Fibroblast of skin of right quadriceps (primary cell): ENCODE data around the gene SH3D19.
"Not testable (repeated sequence)": the region's sequence is repeated elsewhere in the genome, so short reads cannot be mapped to it uniquely, and the experiment has no call there.

Experiments used
- DNase-seq: peaks from one replicate; pipeline ENCODE4 v3.0.0-alpha.2; 2013

The SH3D19 gene

GRCh38 chr4:151325111-151325948 lies at the start of gene SH3D19:
TSS of gene SH3D19 (minus strand) at chr4:151325605. CDS start at chr4:151325352, 253 bp downstream.
- DNase-seq, result peak; percentile 49

DNA sequence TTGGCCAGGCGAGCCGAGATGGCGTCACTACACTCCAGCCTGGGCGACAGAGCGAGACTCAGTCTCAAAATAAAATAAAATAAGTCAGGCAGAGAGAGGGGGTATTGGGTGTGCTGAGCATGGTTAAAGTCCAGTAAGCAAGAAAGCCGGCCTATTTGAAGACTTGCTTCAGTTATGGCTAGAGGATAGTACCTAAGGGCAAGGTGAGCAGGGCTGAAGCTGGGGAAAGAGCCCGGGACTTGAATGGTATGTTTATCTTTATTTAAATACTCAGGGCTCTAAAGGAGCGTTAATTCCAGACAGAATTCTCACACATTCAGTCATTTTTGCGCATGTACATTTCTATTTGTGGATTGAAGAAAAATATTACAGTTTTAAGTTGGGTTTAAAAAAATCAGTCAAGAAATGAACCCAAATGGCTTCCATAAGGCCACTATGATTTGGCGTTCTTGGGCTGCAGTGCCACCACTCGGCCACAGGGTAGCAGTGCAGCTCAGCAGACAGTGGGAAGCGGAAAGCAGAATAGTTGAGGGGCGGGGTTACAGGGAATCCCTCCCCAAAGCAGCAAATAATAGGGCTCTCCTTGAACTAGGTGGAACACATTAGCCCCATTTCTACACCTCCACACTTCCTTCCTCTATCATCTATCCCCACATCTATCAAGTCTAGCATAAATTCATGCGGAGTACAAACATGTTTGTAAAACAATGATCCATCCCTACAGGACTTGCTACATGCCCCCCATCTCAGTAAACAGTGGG lies 37.2 kb upstream of the SH3D19 start:
- DNase-seq, result peak; percentile 77

DNA sequence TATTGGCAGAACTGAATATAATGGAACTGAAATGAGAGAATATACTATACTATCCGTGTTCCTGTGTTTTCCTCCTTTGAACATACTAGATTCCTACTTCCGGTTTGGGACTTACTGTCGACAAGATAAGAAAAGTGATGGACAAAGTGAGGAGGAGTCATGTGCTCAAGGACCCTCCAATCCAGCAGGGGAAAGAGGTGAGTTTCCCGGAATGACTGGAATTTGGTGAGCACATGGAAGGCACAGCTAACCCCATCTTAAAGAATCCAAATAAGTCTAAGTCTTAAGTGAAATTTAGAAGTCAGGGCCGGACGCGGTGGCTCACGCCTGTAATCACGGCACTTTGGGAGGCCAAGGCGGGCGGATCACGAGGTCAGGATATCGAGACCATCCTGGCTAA lies 36.6 kb upstream of the SH3D19 start:
- no peak for DNase-seq

GRCh38 chr4:151361126-151361525 lies 35.7 kb upstream of the SH3D19 start:
- DNase-seq, result no peak

DNA sequence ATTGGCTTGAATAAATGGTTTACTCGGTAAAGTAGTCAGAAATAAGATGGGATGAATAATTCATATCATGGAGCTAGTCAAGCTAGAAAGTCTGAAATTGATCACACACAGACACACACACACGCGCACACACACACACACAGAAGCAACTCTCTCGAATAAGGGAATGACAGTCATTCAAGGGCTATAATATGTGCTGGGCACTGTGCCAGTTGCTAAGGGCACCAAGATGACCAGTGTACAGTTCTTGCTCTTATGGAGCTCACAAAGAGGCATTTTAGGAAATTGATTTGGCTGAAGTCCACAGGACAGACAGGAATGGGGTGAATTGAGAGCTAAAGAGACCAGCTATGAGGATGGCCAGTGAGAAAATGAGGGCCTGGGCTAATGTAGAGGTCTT lies 34.2 kb upstream of the SH3D19 start:
- DNase-seq, result no peak

- DNase-seq, result no peak
Observed at GRCh38 chr4:151358266-151358665, 32.9 kb upstream of the SH3D19 start.

- peak; percentile 21 for DNase-seq
Observed at GRCh38 chr4:151356510-151356909, 31.1 kb upstream of the SH3D19 start.

GRCh38 chr4:151355155-151355554 lies 29.8 kb upstream of the SH3D19 start:
- DNase-seq, result no peak

DNA sequence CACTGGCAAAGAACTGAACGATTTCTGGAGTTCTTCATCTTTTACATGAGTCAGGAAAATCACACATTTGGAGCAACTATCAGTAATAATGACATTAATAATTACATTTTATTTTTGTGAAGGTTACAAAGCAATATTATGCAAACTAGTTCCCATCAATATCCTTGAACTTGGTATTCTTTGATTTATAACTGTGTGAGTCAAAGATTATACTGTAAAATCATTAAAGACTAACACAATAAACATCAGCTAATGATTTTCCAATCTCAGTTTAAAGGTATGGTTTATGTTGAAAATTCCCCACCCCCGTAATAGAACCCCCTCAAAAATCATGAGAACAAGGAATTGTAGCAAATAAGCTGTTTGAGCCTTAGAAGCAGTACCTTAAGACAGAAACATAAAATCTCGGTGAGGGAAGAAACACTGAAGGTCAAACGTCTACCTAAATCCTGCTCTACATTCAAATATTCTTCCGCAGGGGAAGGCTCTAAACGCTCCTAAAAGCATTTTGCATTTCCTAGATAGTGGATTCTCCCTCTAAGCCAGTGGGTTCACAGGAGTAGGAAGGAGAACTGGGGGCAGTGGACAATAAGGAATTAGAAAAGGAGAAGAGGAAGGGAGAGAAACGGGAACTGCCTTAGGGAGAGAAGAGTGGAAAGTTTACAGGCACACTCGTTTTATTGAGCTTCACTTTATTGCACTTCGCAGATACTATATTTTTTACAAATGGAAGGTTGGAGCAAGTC lies 22.3 kb upstream of the SH3D19 start:
- no peak for DNase-seq

GRCh38 chr4:151344948-151345347 lies 19.5 kb upstream of the SH3D19 start:
- no peak for DNase-seq

DNA sequence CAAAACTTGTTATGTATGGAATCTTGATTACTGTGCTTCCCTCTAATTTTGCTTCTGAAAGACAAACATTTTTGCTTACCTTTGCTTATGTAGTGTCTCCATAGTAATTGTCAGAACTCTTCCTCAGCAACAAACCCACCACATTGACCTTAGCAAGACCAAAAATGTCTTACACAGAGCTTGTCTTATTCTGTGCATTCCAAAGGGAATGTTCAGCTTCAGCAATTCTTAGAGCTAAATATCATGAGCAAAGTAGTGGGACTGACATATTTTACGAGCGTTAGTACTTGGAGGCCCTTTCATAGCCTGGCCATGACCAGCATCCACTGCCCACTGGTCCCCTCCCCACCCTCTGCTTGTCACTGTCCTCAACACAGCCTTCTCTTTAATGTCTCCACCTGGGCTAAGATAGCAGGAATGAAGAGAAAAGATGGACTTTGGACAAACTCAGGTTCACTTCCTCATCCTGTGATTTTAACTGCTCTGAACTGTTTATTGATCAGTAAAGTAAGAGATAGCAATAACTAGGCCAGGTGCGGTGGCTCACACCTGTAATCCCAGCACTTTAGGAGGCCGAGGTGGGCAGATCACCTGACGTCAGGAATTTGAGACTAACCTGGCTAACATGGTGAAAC lies 15.5 kb upstream of the SH3D19 start:
- DNase-seq, result no peak

- DNase-seq, result no peak
Observed at GRCh38 chr4:151339467-151339866, 14.1 kb upstream of the SH3D19 start.

DNA sequence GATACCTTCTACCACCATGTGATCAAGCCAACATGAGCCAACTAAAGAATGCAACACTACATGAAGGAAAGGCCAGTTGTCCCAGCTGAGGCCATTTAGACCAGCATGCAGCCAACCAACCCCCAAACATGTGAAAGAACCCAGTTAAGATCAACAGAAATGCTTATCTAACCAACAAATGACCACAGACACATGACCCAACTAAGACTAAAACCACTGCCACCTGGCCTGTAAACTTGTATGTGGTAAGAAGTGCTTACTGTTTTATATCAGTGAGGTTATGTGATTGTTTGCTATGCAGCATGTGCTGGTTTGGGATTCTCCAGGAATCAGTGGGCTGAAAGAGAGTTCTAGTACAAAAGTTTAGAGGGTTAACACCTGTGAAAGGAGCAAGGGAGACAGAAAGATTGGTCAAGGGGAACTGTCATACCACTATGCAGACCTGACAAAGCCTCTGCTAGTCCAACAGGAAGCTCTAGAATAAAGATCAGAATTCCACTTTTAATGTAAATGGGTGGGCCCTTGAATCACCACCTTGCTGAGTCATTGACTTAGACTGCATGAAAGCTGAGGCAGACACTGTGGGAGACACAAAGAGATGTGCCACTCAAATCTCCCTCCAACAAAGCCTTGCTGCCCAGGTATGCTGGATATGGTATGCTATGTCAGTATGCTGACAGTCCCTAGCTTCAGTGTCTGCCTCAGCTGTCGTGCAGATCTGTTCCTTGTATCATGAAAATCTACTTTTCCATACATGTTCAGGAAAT lies 6.1 kb upstream of the SH3D19 start:
- peak; percentile 26 for DNase-seq

GRCh38 chr4:151329217-151330007 lies 4.0 kb upstream of the SH3D19 start:
- DNase-seq, result peak; percentile 44

GRCh38 chr4:151325949-151326246 lies 493 bp upstream of the SH3D19 start:
- DNase-seq, result no peak

- peak; percentile 35 for DNase-seq
Observed at GRCh38 chr4:151324752-151325110, 674 bp downstream of the SH3D19 start.

DNA sequence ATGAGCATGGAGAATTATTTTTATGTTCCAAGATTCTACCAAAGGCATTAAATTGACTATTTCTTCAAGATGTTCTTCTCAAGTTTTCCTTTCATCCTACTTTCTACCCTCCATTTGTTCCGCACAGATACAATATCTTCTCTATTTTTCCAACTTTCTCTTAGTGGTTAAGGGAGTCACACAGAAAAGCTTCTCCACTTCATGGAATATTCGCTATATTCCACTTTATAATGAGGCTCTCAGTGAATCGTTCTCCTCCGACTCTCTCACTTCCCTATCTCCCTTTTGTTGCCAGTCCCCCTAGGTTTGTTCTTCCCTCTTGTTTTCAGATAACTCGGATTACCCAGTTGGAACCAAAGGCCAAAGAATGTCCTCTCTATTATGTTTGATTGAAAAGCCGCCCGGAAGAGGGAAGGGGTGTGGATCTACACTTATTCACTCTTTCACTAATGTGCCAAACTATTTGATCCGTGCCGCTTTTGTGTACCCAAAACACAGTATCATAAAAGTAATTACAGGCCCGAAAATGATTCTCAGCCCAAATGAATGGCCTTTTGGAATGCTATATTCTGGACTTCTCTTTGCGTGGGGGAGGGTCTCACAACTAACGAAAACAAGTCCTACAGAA lies 1.2 kb downstream of the SH3D19 start:
- DNase-seq, result no peak

- DNase-seq, result no peak
Observed at GRCh38 chr4:151323667-151324066, 1.7 kb downstream of the SH3D19 start.

DNA sequence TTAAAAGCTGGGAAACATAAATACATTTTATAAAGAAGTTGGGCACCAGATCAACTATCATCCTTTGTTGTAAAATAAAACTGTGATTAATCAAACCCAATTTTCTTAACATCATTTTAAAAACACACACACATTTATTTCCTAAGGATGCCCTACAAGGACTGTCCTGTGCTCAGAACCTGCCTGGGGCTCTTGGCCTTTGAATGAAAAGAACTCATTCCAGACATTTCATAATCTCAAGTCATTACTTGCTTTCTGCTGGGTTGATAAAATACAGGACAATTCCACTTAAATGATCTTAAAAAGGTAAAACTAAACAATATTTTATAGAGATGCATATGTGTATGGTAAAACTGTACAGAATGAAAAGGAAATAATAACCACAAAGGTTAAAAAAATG lies 2.8 kb downstream of the SH3D19 start:
- DNase-seq, result no peak

GRCh38 chr4:151322161-151322560 lies 3.2 kb downstream of the SH3D19 start:
- not testable (repeated sequence) for DNase-seq

DNA sequence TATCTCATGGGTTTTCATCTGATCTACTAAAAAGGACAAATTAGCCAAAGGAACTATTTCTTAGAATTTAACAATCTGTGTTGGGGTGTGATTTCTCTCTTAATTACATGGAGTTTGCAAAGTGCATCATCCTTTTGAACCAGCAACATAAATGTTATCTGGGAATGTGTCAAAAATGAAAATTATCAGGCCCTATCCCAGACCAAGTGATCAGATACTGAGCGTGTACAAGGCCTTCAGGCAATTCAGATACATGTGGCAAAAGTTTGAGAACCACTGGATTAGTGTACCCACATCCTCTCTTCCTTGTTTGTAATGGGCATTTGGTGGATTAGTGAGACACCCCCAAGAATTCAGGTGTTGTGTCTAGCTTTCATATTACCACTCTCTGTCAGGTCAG lies 3.8 kb downstream of the SH3D19 start:
- no peak for DNase-seq
